ENCODE data around the gene CYP17A1. TPM values are rescaled to one million over a fixed set of nuclear protein-coding genes. Genes with fewer than 3 reads are reported as not detected.

The CYP17A1 gene
- total and polyA plus RNA-seq, 4 donors: 0.39 to 3.7 (median 1.6) TPM

- Histone ChIP-seq H3K27me3 (ENCODE audit: control insufficient read depth in 3 of 3, insufficient read depth in 3 of 3, low read length in 2 of 3) (no peaks in the 10 kb centered on the region), H3K9me3 (ENCODE audit: control insufficient read depth in 4 of 4, insufficient read depth in 3 of 4, low read length in 3 of 4) (no peaks in the 10 kb centered on the region), H3K9ac (ENCODE audit: insufficient read depth in 1 of 2, low read length in 2 of 2) (no peak overlapping the region), H3K4me3 (no peak overlapping the region), H3K27ac (ENCODE audit: low read depth in 1 of 2, low read length in 1 of 2) (no peak overlapping the region), H3K4me1 (ENCODE audit: control insufficient read depth in 5 of 5, insufficient read depth in 5 of 5, low read length in 5 of 5) (peaks cover 0 to 12% (median 0%) of the 10 kb centered on the region in 5 donors), H3K36me3 (ENCODE audit: control insufficient read depth in 4 of 4, insufficient read depth in 4 of 4, low read length in 4 of 4) (peaks cover 10 to 33% (median 30%) of the 10 kb centered on the region in 4 donors)
- ATAC-seq (ENCODE audit: insufficient read depth, low FRiP score) (no peak), DNase-seq (no peak)
- 86 to 88% methylated on average over 4 of the region's 4 CpGs for WGBS, 2 donors
- TF ChIP-seq, protein P1, sequence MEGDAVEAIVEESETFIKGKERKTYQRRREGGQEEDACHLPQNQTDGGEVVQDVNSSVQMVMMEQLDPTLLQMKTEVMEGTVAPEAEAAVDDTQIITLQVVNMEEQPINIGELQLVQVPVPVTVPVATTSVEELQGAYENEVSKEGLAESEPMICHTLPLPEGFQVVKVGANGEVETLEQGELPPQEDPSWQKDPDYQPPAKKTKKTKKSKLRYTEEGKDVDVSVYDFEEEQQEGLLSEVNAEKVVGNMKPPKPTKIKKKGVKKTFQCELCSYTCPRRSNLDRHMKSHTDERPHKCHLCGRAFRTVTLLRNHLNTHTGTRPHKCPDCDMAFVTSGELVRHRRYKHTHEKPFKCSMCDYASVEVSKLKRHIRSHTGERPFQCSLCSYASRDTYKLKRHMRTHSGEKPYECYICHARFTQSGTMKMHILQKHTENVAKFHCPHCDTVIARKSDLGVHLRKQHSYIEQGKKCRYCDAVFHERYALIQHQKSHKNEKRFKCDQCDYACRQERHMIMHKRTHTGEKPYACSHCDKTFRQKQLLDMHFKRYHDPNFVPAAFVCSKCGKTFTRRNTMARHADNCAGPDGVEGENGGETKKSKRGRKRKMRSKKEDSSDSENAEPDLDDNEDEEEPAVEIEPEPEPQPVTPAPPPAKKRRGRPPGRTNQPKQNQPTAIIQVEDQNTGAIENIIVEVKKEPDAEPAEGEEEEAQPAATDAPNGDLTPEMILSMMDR (IDR thresholded peaks at IDR 0.05; ENCODE audit: control extremely low read depth, extremely low read depth): no peak
Observed at GRCh38 chr10:102808380-102808779, 28.8 kb downstream of the CYP17A1 start.

DNA sequence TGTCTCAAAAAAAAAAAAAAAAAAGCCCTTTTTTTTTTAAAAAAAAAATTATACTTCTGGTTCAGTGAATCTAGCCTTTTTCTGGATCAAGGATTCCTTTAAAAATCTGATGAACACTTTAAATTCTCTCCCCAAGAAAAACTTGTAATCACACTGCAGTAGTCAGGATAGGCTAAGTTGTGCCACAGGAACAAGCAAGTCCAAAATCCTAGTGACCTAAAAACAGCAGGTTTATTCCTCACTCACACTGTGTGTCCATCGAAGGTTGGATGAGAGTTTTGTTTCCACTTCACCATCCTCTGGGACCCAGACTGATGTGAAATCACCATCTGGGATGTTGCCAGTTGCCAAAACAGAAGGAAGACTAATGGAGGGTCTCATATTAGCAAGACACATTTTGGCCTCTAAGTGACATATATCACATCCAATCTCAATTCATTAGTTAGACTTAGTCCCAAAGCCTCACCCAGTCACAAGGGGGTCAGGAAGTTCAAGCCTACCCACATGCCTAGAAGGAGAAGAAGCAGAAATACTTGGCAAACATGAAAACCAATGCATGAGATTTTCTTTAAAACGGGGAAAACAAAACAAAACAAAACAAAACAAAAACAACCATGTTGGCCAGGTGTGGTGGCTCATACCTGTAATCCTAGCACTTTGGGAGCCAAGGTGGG, 32.7 kb downstream of the CYP17A1 start:
- no peak for ATAC-seq (ENCODE audit: insufficient read depth, low FRiP score)
- TF ChIP-seq, protein P1 (IDR thresholded peaks at IDR 0.05; ENCODE audit: control extremely low read depth, extremely low read depth): no peak
- H3K27me3 ChIP-seq (ENCODE audit: control insufficient read depth in 3 of 3, insufficient read depth in 3 of 3, low read length in 2 of 3): no peaks in the 10 kb centered on the region
- WGBS, 2 donors: 83 to 94% methylated on average over 2 of the region's 2 CpGs
- peaks cover 2 to 27% (median 10%) of the 10 kb centered on the region in 5 donors for H3K4me1 ChIP-seq (ENCODE audit: control insufficient read depth in 5 of 5, insufficient read depth in 5 of 5, low read length in 5 of 5)
- H3K9me3 ChIP-seq (ENCODE audit: control insufficient read depth in 4 of 4, insufficient read depth in 3 of 4, low read length in 3 of 4): no peaks in the 10 kb centered on the region
- H3K9ac ChIP-seq (ENCODE audit: insufficient read depth in 1 of 2, low read length in 2 of 2): no peak overlapping the region
- no peak overlapping the region for H3K4me3 ChIP-seq
- H3K36me3 ChIP-seq (ENCODE audit: control insufficient read depth in 4 of 4, insufficient read depth in 4 of 4, low read length in 4 of 4): peaks cover 0 to 25% (median 17%) of the 10 kb centered on the region in 4 donors
- DNase-seq: no peak
- peak overlapping the region in 1 of 2 donors; percentile 44 for H3K27ac ChIP-seq (ENCODE audit: low read depth in 1 of 2, low read length in 1 of 2)

GRCh38 chr10:102802920-102803534, 34.2 kb downstream of the CYP17A1 start:
- 43 to 68% methylated on average over 6 of the region's 6 CpGs for WGBS, 2 donors
- Histone ChIP-seq H3K27ac (ENCODE audit: low read depth in 1 of 2, low read length in 1 of 2) (peak overlapping the region; percentile 34 to 54), H3K27me3 (ENCODE audit: control insufficient read depth in 3 of 3, insufficient read depth in 3 of 3, low read length in 2 of 3) (no peaks in the 10 kb centered on the region), H3K4me1 (ENCODE audit: control insufficient read depth in 5 of 5, insufficient read depth in 5 of 5, low read length in 5 of 5) (peaks cover 2 to 29% (median 10%) of the 10 kb centered on the region in 5 donors), H3K9ac (ENCODE audit: insufficient read depth in 1 of 2, low read length in 2 of 2) (no peak overlapping the region), H3K4me3 (no peak overlapping the region), H3K36me3 (ENCODE audit: control insufficient read depth in 4 of 4, insufficient read depth in 4 of 4, low read length in 4 of 4) (peaks cover 0 to 34% (median 26%) of the 10 kb centered on the region in 4 donors), H3K9me3 (ENCODE audit: control insufficient read depth in 4 of 4, insufficient read depth in 3 of 4, low read length in 3 of 4) (no peaks in the 10 kb centered on the region)
- peak; percentile 55 for ATAC-seq (ENCODE audit: insufficient read depth, low FRiP score)
- DNase-seq: no peak
- TF ChIP-seq, protein P1 (IDR thresholded peaks at IDR 0.05; ENCODE audit: control extremely low read depth, extremely low read depth): no peak
